Mesenchymal stem cell (in vitro differentiated cells and primary cell): ENCODE results near the gene DPH2.
A peak's percentile ranks its signal among the peaks of the same experiment; 100 is the strongest.

Source experiments
- DNase-seq: peaks from one replicate; pipeline ENCODE4 v3.0.0-alpha.2; 2013
- H2AFZ ChIP-seq: one replicate; pipeline ENCODE4 v1.6.1; 2013; ENCODE audit warnings: low read depth, mild to moderate bottlenecking, control low read depth, inconsistent platforms, low read length, moderate library complexity
- H2AK5ac ChIP-seq: 2 replicates; pipeline ENCODE4 v1.6.1; 2013; ENCODE audit warnings: low read length, moderate library complexity, mild to moderate bottlenecking, inconsistent platforms; ENCODE audit not compliant: severe bottlenecking
- H2BK120ac ChIP-seq: one replicate; pipeline ENCODE4 v1.6.1; 2013; ENCODE audit warnings: low read depth, mild to moderate bottlenecking, inconsistent platforms, low read length, moderate library complexity
- H2BK12ac ChIP-seq, 2 experiments: one replicate each; pipeline ENCODE4 v1.6.1; 2013; ENCODE audit warnings: inconsistent platforms in 2 of 2, low read length in 2 of 2, mild to moderate bottlenecking in 2 of 2, moderate library complexity in 2 of 2, control low read depth in 1 of 2
- H2BK15ac ChIP-seq: one replicate; pipeline ENCODE4 v1.6.1; 2013; ENCODE audit warnings: mild to moderate bottlenecking, low read depth, inconsistent platforms; ENCODE audit not compliant: poor library complexity, severe bottlenecking
- H2BK5ac ChIP-seq: 2 replicates; pipeline ENCODE4 v1.6.1; 2013; ENCODE audit warnings: low read depth, mild to moderate bottlenecking, low read length, control low read depth, inconsistent platforms; ENCODE audit not compliant: poor library complexity, severe bottlenecking
- H3K14ac ChIP-seq, 2 experiments: one replicate each; pipeline ENCODE4 v1.6.1; 2013; ENCODE audit warnings: inconsistent platforms in 2 of 2, low read length in 2 of 2, control low read depth in 1 of 2, mild to moderate bottlenecking in 1 of 2, moderate library complexity in 1 of 2
- H3K18ac ChIP-seq, 2 experiments: one replicate each; pipeline ENCODE4 v1.6.1; 2013; ENCODE audit warnings: inconsistent platforms in 2 of 2, low read length in 2 of 2, control low read depth in 1 of 2, low read depth in 1 of 2, mild to moderate bottlenecking in 1 of 2
- H3K23ac ChIP-seq, 2 experiments: one replicate each; pipeline ENCODE4 v1.6.1; 2013; ENCODE audit warnings: inconsistent platforms in 2 of 2, low read length in 2 of 2, mild to moderate bottlenecking in 2 of 2, moderate library complexity in 2 of 2, control low read depth in 1 of 2
- H3K27ac ChIP-seq: 2 replicates; pipeline ENCODE4 v1.5.1; 2013; ENCODE audit warnings: mild to moderate bottlenecking, moderate library complexity, low read length, control low read depth, inconsistent platforms; ENCODE audit not compliant: poor library complexity, severe bottlenecking
- H3K27me3 ChIP-seq, 2 experiments: 2 replicates each; pipeline versions ENCODE4 v1.6.1 to v1.7.0; 2013; ENCODE audit warnings: low read length in 2 of 2, mild to moderate bottlenecking in 2 of 2, moderate library complexity in 2 of 2, control low read depth in 1 of 2, inconsistent platforms in 1 of 2; ENCODE audit not compliant: control insufficient read depth in 1 of 2, insufficient read depth in 1 of 2
- H3K36me3 ChIP-seq, 2 experiments: 2 replicates each; pipeline versions ENCODE4 v1.6.1 to v1.7.0; 2013; ENCODE audit warnings: low read length in 2 of 2, control low read depth in 1 of 2, inconsistent platforms in 1 of 2, low read depth in 1 of 2, mild to moderate bottlenecking in 1 of 2; ENCODE audit not compliant: insufficient read depth in 2 of 2, control insufficient read depth in 1 of 2
- H3K4ac ChIP-seq, 2 experiments: one replicate each; pipeline ENCODE4 v1.6.1; 2013; ENCODE audit warnings: inconsistent platforms in 2 of 2, low read length in 2 of 2, mild to moderate bottlenecking in 2 of 2, moderate library complexity in 2 of 2, control low read depth in 1 of 2, low read depth in 1 of 2
- H3K4me1 ChIP-seq: 2 replicates; pipeline ENCODE4 v1.6.1; 2013; ENCODE audit warnings: low read depth, low read length, control low read depth; ENCODE audit not compliant: control insufficient read depth, insufficient read depth
- H3K4me2 ChIP-seq: 2 replicates; pipeline ENCODE4 v1.6.1; 2013; ENCODE audit warnings: low read length, mild to moderate bottlenecking, inconsistent platforms; ENCODE audit not compliant: poor library complexity, severe bottlenecking
- H3K4me3 ChIP-seq, 2 experiments: 2 replicates each; pipeline versions ENCODE4 v1.5.1 to v1.7.0; 2013; ENCODE audit warnings: low read length in 2 of 2, mild to moderate bottlenecking in 2 of 2, control low read depth in 1 of 2, low read depth in 1 of 2; ENCODE audit not compliant: insufficient read depth in 1 of 2
- H3K79me1 ChIP-seq: replicated peaks from 2 replicates; pipeline ENCODE4 v1.6.1; 2013; ENCODE audit warnings: mild to moderate bottlenecking, control low read depth, low read length, inconsistent platforms; ENCODE audit not compliant: poor library complexity, severe bottlenecking
- H3K9ac ChIP-seq: 2 replicates; pipeline ENCODE4 v1.7.0; 2013; ENCODE audit warnings: mild to moderate bottlenecking, low read length, moderate library complexity
- H3K9me3 ChIP-seq: 2 replicates; pipeline ENCODE4 v1.7.0; 2013; ENCODE audit warnings: mild to moderate bottlenecking, low read length; ENCODE audit not compliant: control insufficient read depth
- H4K8ac ChIP-seq: one replicate; pipeline ENCODE4 v1.6.1; 2013; ENCODE audit warnings: inconsistent platforms, mild to moderate bottlenecking, low read length, moderate library complexity
- H4K91ac ChIP-seq: one replicate; pipeline ENCODE4 v1.6.1; 2013; ENCODE audit warnings: mild to moderate bottlenecking, low read length, inconsistent platforms
- WGBS: methylation state at CpG from one replicate; pipeline ENCODE4 v1.1.7; 2013; ENCODE audit warnings: mixed read lengths; 5-methylcytosine and 5-hydroxymethylcytosine counted together

The DPH2 gene

GRCh38 chr1:43963006-43963405 is 6.8 kb upstream of the DPH2 start:
- Histone ChIP-seq H2AFZ (no peak overlapping the region), H2BK15ac (no peak overlapping the region), H2BK5ac (no peak overlapping the region), H3K9me3 (no peaks in the 10 kb centered on the region), H3K14ac (no peak overlapping the region), H3K4ac (no peak overlapping the region), H2BK12ac (no peak overlapping the region), H3K4me2 (no peak overlapping the region), H3K4me1 (no peaks in the 10 kb centered on the region), H4K91ac (no peak overlapping the region), H3K9ac (no peak overlapping the region), H3K4me3 (no peak overlapping the region), H2BK120ac (no peak overlapping the region), H3K79me1 (peaks cover 2% of the 10 kb centered on the region), H3K27ac (no peak overlapping the region), H3K36me3 (peaks cover 71 to 95% of the 10 kb centered on the region in 2 experiments), H3K27me3 (no peaks in the 10 kb centered on the region), H4K8ac (no peak overlapping the region), H3K23ac (no peak overlapping the region), H3K18ac (no peak overlapping the region), H2AK5ac (no peak overlapping the region)
- no peak for DNase-seq
- 95% methylated on average over 3 of the region's 3 CpGs for WGBS

- Histone ChIP-seq H3K27me3 (no peaks in the 10 kb centered on the region), H3K79me1 (peaks cover 2% of the 10 kb centered on the region), H3K4me2 (no peak overlapping the region), H3K4me3 (no peak overlapping the region), H3K18ac (no peak overlapping the region), H3K4me1 (no peaks in the 10 kb centered on the region), H4K91ac (no peak overlapping the region), H2AFZ (no peak overlapping the region), H2BK5ac (no peak overlapping the region), H2AK5ac (no peak overlapping the region), H2BK12ac (no peak overlapping the region), H3K4ac (no peak overlapping the region), H2BK120ac (no peak overlapping the region), H3K9ac (no peak overlapping the region), H2BK15ac (no peak overlapping the region), H3K27ac (no peak overlapping the region), H3K14ac (no peak overlapping the region), H3K9me3 (no peaks in the 10 kb centered on the region), H3K23ac (no peak overlapping the region), H3K36me3 (peaks cover 62 to 86% of the 10 kb centered on the region in 2 experiments), H4K8ac (no peak overlapping the region)
- DNase-seq = no peak
- WGBS = 84% methylated on average over 3 of the region's 5 CpGs
These were observed 5.9 kb upstream of the DPH2 start for GRCh38 chr1:43963890-43964289.

GRCh38 chr1:43965316-43965715 is 4.5 kb upstream of the DPH2 start:
- H3K27ac ChIP-seq = no peak overlapping the region
- H2BK15ac ChIP-seq = no peak overlapping the region
- H2BK12ac ChIP-seq = no peak overlapping the region
- H3K18ac ChIP-seq = no peak overlapping the region
- no peak overlapping the region for H4K8ac ChIP-seq
- H2BK5ac ChIP-seq = no peak overlapping the region
- no peak overlapping the region for H3K4ac ChIP-seq
- no peaks in the 10 kb centered on the region for H3K9me3 ChIP-seq
- H3K23ac ChIP-seq = no peak overlapping the region
- no peak for DNase-seq
- no peak overlapping the region for H2BK120ac ChIP-seq
- H3K4me1 ChIP-seq = peaks cover 1% of the 10 kb centered on the region
- no peak overlapping the region for H3K9ac ChIP-seq
- no peak overlapping the region for H4K91ac ChIP-seq
- 97% methylated on average over 2 of the region's 3 CpGs for WGBS
- H3K4me3 ChIP-seq = no peak overlapping the region
- H3K79me1 ChIP-seq = peaks cover 5% of the 10 kb centered on the region
- no peak overlapping the region for H3K4me2 ChIP-seq
- H3K36me3 ChIP-seq = peaks cover 52 to 72% of the 10 kb centered on the region in 2 experiments
- no peak overlapping the region for H2AK5ac ChIP-seq
- H2AFZ ChIP-seq = no peak overlapping the region
- no peaks in the 10 kb centered on the region for H3K27me3 ChIP-seq
- no peak overlapping the region for H3K14ac ChIP-seq

GRCh38 chr1:43968348-43968948 is 1.4 kb upstream of the DPH2 start:
- Histone ChIP-seq H3K4ac (no peak overlapping the region), H2BK120ac (no peak overlapping the region)
- WGBS = 88% methylated on average over 6 of the region's 6 CpGs

More at GRCh38 chr1:43968348-43968948, 1.4 kb upstream of the DPH2 start:
- no peak overlapping the region for H3K14ac ChIP-seq
- H3K27ac ChIP-seq = no peak overlapping the region
- H3K4me3 ChIP-seq = no peak overlapping the region
- H2AFZ ChIP-seq = no peak overlapping the region
- H3K18ac ChIP-seq = no peak overlapping the region
- H2BK12ac ChIP-seq = no peak overlapping the region
- peak; percentile 51 for DNase-seq
- no peak overlapping the region for H3K23ac ChIP-seq
- no peak overlapping the region for H2AK5ac ChIP-seq
- H4K91ac ChIP-seq = no peak overlapping the region
- H4K8ac ChIP-seq = no peak overlapping the region
- H3K36me3 ChIP-seq = peaks cover 51 to 63% of the 10 kb centered on the region in 2 experiments
- no peak overlapping the region for H2BK5ac ChIP-seq
- H3K79me1 ChIP-seq = peaks cover 22% of the 10 kb centered on the region
- no peak overlapping the region for H2BK15ac ChIP-seq
- H3K4me1 ChIP-seq = peaks cover 7% of the 10 kb centered on the region
- no peak overlapping the region for H3K4me2 ChIP-seq
- no peaks in the 10 kb centered on the region for H3K27me3 ChIP-seq
- no peaks in the 10 kb centered on the region for H3K9me3 ChIP-seq
- no peak overlapping the region for H3K9ac ChIP-seq
